ENCODE results near the gene ATP5PD.

GRCh38 chr17:75061618-75062017 is 14.8 kb upstream of the ATP5PD start:
- TF ChIP-seq EP300 (IDR thresholded peaks at IDR 0.05): no peak
- TF ChIP-seq POLR2A (IDR thresholded peaks at IDR 0.05): no peak
- no peak for TF ChIP-seq CTCF (IDR thresholded peaks at IDR 0.05)
